GM10248 (cell line): ENCODE results near the gene TEX22.

Experiments used
- CTCF ChIA-PET: fragments of 300-600 bp; sonication (Branson Sonifier 250); formaldehyde crosslinking; extraction: SDS; loops from one replicate; lab custom pipeline; 2021; ENCODE audit warnings: antibody characterized with exemption; lab: Yijun Ruan, JAX
- POLR2A ChIA-PET: fragments of 350-650 bp; sonication (Branson Sonifier 250); formaldehyde crosslinking; extraction: SDS; loops from one replicate; lab custom pipeline; 2020; ENCODE audit warnings: antibody characterized with exemption; lab: Yijun Ruan, JAX
- DNase-seq: peaks from one replicate; pipeline ENCODE4 v3.0.0; 2012; ENCODE audit errors: extremely low spot score
- TF ChIP-seq, protein P1 (sequence below): IDR thresholded peaks from 2 replicates; pipeline ENCODE4 v1.5.1; 2012; ENCODE audit warnings: mild to moderate bottlenecking, low read depth; ENCODE audit errors: extremely low read depth, missing control alignments, control extremely low read depth

TEX22 gene

DNA sequence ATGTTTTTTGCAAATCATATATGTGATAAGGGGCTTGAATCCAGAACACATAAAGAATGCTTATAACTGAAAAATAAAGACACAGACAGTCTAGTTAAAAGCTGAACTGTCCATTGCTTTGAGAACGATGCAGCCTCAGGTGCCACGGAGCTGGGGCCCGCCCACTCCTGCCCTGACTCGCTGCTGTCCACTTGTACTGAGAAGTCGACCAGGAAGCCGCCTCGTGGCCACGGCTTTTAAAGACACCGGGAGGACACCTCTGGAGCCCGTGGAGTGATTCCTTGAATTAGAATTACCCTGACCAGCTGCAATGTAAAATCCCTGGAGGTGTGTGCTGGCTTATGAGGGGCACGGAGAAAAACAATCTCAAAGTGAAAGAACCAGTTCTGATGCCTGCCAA is 23.9 kb upstream of the TEX22 start:
- CTCF ChIA-PET, result interaction anchor here (1.1 to 6.7 kb wide), 3 partner anchors 115 to 154 kb away, joined by 3 to 96 read pairs (median 38); no protein-coding TSS in a partner anchor
- no peak for DNase-seq
- TF ChIP-seq, protein P1, sequence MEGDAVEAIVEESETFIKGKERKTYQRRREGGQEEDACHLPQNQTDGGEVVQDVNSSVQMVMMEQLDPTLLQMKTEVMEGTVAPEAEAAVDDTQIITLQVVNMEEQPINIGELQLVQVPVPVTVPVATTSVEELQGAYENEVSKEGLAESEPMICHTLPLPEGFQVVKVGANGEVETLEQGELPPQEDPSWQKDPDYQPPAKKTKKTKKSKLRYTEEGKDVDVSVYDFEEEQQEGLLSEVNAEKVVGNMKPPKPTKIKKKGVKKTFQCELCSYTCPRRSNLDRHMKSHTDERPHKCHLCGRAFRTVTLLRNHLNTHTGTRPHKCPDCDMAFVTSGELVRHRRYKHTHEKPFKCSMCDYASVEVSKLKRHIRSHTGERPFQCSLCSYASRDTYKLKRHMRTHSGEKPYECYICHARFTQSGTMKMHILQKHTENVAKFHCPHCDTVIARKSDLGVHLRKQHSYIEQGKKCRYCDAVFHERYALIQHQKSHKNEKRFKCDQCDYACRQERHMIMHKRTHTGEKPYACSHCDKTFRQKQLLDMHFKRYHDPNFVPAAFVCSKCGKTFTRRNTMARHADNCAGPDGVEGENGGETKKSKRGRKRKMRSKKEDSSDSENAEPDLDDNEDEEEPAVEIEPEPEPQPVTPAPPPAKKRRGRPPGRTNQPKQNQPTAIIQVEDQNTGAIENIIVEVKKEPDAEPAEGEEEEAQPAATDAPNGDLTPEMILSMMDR, result no peak

DNA sequence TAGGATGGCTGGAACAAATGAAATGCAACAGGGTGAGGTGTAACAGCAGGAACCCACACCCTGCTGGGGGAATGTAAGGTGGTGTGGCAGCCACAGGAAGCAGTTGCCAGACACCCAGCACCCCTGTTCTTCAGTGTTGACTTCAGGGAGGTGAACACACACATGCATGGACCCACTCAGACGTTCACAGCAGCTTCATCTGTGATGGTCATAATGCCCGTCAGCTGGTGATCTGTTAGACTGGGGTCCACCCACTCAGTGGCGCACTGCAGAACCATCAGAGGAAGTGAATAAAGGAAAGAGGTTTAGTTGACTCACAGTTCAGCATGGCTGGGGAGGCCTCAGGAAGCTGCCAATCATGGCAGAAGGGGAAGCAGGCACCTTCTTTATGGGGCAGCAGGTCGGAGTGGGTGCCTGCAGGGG is 22.7 kb upstream of the TEX22 start:
- POLR2A ChIA-PET, result no interaction called here
- TF ChIP-seq, protein P1, result no peak
- no peak for DNase-seq
- CTCF ChIA-PET, result interaction anchor here (1.0 to 6.6 kb wide), 2 partner anchors 114 to 153 kb away, joined by 3 to 38 read pairs; no protein-coding TSS in a partner anchor

More for the DNA sequence above, 23.9 kb upstream of the TEX22 start:
- POLR2A ChIA-PET, result no interaction called here

DNA sequence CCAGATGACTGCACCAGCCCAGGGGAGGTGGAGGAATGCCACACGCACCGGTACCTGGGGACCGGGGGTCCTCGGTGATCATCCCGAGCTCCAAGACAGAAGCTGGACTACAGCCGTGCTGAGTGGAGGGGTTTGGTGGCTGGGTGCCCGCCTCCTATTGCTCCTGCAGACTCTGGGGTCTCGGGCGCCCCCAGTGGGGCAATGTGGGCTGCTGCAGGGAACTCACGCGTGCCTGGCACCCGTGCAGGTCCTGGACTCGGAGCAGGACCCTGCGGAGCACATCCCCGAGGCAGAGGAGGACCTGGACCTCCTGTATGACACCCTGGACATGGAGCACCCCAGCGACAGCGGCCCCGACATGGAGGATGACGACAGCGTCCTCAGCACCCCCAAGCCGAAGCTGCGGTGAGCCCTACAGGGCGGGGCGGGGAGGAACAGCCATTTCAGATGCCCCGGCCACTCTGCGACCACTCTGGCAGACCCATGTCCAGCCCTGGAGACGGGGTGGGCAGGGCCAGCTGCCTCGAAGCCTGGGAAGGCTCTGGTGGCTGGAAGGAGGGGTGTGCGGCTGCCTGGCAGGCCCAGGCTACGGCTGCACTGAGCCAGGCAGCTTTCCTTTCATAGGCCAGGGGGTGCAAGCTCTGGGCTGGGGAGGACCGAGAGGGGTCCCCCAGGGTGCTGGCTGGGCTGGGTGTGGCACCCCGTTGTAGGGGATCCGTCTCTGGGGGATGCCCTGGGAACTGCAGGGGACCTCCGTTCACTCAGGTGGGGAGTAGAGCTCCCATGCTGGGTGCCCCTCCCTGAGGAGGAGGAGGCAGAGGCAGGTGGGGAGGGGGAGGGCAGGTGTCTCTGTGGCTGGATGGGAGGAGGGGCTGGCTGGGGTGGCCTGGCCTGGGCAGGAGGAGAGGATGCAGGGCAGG is 21.6 kb upstream of the TEX22 start:
- POLR2A ChIA-PET, result no interaction called here
- no peak for DNase-seq
- TF ChIP-seq, protein P1, result no peak
- CTCF ChIA-PET, result no interaction called here

DNA sequence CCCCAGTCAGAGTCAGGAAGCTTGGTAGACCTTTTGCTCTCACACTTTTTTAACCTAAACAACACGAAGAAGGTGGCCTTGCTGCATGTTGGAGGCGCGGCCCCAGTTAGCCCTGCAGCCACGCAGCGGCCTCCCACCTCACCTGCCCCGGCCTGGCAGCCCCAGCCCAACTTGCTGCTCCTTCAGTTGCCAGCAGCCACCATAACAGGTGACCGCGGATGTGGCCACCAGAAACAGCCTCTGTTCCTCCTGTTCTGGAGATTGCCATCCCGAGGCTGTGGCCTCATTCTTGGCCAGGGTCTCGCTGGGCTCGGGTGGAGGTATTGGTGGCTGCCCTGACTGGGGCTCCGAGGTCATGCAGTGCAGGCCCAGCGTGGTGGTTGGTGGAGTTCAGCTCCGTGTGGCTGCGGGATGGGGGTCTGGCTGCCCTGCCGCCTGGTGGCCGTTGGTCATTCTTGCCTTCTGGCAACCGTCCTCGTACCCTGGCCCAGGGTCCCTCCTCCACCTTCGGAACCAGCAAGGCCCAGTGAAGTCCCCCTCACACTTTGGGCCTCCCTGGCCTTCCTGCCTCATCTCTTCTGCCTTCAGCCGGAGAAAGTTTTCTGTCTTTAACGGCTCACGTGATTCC is 20.7 kb upstream of the TEX22 start:
- CTCF ChIA-PET, result no interaction called here
- POLR2A ChIA-PET, result no interaction called here
- DNase-seq, result no peak
- TF ChIP-seq, protein P1, result no peak

DNA sequence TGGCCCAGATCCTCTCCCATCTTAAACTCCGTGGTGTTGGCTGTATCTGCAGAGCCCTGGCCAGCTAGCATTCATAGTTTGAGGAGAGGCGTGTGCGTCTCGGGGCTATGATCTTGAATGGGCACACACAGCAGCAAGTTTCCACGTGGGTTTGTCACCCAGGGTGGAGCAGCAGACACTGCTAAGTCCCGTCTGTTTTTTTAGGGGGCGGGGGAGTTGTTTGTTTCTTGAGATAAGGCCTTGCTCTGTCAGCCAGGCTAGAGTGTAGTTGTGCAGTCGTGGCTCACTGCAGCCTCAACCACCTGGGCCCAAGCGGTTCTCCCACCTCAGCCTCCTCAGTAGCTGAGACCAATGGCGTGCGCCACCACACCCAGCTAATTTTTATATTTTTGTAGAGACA is 20.1 kb upstream of the TEX22 start:
- TF ChIP-seq, protein P1, result no peak
- ChIA-PET CTCF (interaction anchor here (1.8 kb wide), 1 partner anchor 1039 kb away, joined by 5 read pairs; no protein-coding TSS in a partner anchor), POLR2A (no interaction called here)
- no peak for DNase-seq

DNA sequence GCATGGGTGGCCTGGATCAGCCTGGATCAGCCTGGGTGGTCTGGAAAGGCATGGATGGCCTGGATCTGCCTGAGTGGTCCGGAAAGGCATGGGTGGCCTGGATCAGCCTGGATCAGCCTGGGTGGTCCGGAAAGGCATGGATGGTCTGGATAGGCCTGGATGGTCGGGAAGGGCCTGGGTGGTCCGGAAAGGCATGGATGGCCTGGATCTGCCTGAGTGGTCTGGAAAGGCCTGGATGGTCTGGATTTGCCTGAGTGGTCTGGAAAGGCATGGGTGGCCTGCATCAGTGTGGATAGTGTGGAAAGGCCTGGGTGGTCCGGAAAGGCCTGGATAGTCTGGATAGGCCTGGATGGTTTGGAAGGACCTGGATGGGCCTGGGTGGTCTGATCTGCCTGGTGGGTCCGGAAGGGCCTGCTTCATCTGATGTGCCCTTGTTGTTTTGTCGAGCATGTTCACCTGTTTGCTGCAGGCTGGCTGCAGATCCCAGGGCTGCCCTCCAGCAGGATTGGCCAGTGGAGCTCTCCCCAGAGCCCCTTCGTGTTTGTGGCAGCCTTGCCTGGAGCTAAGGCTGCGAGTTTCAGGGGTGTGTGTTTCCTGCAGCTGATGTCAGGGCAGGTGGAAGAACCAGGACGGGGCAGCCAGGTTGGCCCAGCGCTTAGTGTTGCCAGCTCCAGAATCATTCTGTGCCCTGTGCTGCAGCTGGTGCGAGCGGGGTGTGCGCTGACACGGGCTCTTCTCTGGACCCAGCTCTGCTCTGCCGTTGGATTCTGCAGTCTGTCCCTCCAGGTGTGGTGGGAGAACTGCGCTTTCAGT is 19.3 kb upstream of the TEX22 start:
- no peak for DNase-seq
- CTCF ChIA-PET, result interaction anchor here (0.7 to 1.8 kb wide), 5 partner anchors 8 to 1038 kb away, joined by 3 to 5 read pairs (median 3); no protein-coding TSS in a partner anchor
- POLR2A ChIA-PET, result no interaction called here
- TF ChIP-seq, protein P1, result no peak
